MCF 10A (cell line): ENCODE data around the gene OXLD1. TPM values are rescaled to one million over a fixed set of nuclear protein-coding genes. Genes with fewer than 3 reads are reported as not detected.
"Not testable (repeated sequence)": the region's sequence is repeated elsewhere in the genome, so short reads cannot be mapped to it uniquely, and the experiment has no call there.

Experiments used
- BruUV-seq: library from RNA; stranded (reverse); fragments of 400-500 nt; replicated peaks from 2 replicates; lab custom pipeline; 2021; lab: Mats Ljungman, UMichigan
- CTCF ChIA-PET: fragments of 300-600 bp; sonication (Branson Sonifier 250); formaldehyde crosslinking; extraction: SDS; loops from one replicate; lab custom pipeline; 2021; ENCODE audit warnings: antibody characterized with exemption, inconsistent platforms; lab: Yijun Ruan, JAX
- POLR2A ChIA-PET: fragments of 300-600, 350-650 bp; sonication (Branson Sonifier 250); formaldehyde crosslinking; extraction: SDS; loops from one replicate; lab custom pipeline; 2020; ENCODE audit warnings: antibody characterized with exemption, inconsistent platforms; lab: Yijun Ruan, JAX
- DNase-seq: peaks from one replicate; pipeline ENCODE4 v3.0.0-alpha.2; 2018; ENCODE audit not compliant: unreplicated experiment
- H3K27ac Mint-ChIP-seq: one replicate; pipeline ENCODE4 v1.8.0; 2022; ENCODE audit warnings: mild to moderate bottlenecking, low read depth, mixed read lengths; ENCODE audit not compliant: unreplicated experiment
- H3K27me3 Mint-ChIP-seq: one replicate; pipeline ENCODE4 v1.8.0; 2022; ENCODE audit warnings: mixed read lengths; ENCODE audit not compliant: insufficient read depth, unreplicated experiment
- H3K36me3 Mint-ChIP-seq: one replicate; pipeline ENCODE4 v1.8.0; 2022; ENCODE audit warnings: mild to moderate bottlenecking, moderate library complexity, mixed read lengths; ENCODE audit not compliant: insufficient read depth, unreplicated experiment
- H3K4me1 Mint-ChIP-seq: one replicate; pipeline ENCODE4 v1.8.0; 2022; ENCODE audit warnings: mixed read lengths; ENCODE audit not compliant: insufficient read depth, unreplicated experiment
- H3K4me3 Mint-ChIP-seq: one replicate; pipeline ENCODE4 v1.8.0; 2022; ENCODE audit warnings: mild to moderate bottlenecking, moderate library complexity, mixed read lengths; ENCODE audit not compliant: unreplicated experiment
- H3K9me3 Mint-ChIP-seq: one replicate; pipeline ENCODE4 v1.8.0; 2022; ENCODE audit warnings: mixed read lengths; ENCODE audit not compliant: unreplicated experiment
- CTCF ChIP-seq: fragments of 200-600 bp; IDR thresholded peaks from one replicate; pipeline ENCODE4 v1.8.0; 2022; ENCODE audit warnings: antibody characterized with exemption, mild to moderate bottlenecking; ENCODE audit not compliant: unreplicated experiment
- intact Hi-C: fragments of 100-400 bp; cut with micrococcal nuclease; formaldehyde crosslinking; loops from 2 replicates; pipeline ENCODE4 v1.14.1; 2022
- total RNA-seq: library from RNA; stranded (reverse); gene quantifications from 2 replicates; pipeline ENCODE4 v1.2.3, GENCODE V29; 2022

Gene OXLD1
- total RNA-seq, 1 experiment from 2014 or later = 54.8 TPM

GRCh38 chr17:81676906-81677305, 10.5 kb upstream of the OXLD1 start:
- Mint-ChIP-seq H3K27ac (no peak overlapping the region), H3K9me3 (no peaks in the 10 kb centered on the region), H3K36me3 (peaks cover 36% of the 10 kb centered on the region), H3K4me3 (no peak overlapping the region), H3K4me1 (peaks cover 5% of the 10 kb centered on the region), H3K27me3 (no peaks in the 10 kb centered on the region)
- no peak for TF ChIP-seq CTCF
- no TSS peak for BruUV-seq
- ChIA-PET POLR2A (interaction anchor here (0.5 to 2.8 kb wide), 2 partner anchors 11 to 155 kb away, joined by 7 to 10 read pairs; partner anchors contain the start of genes CCDC137 and OXLD1), CTCF (interaction anchor here (0.6 to 1.0 kb wide), 3 partner anchors 28 to 154 kb away, joined by 3 to 5 read pairs (median 3); no protein-coding TSS in a partner anchor)
- no peak for DNase-seq
- intact Hi-C loops = no loop called here

- H3K4me1 Mint-ChIP-seq, H3K27me3 Mint-ChIP-seq, H3K9me3 Mint-ChIP-seq, intact Hi-C loops, BruUV-seq, H3K27ac Mint-ChIP-seq, H3K4me3 Mint-ChIP-seq: not testable (repeated sequence)
- ChIA-PET POLR2A (interaction anchor here (0.8 to 2.8 kb wide), 4 partner anchors 9 to 187 kb away, joined by 3 to 10 read pairs (median 6); partner anchors contain the start of genes CCDC137, MRPL12, NPLOC4 and OXLD1), CTCF (interaction anchor here (1.0 to 1.6 kb wide), 3 partner anchors 10 to 31 kb away, joined by 4 to 8 read pairs (median 5); no protein-coding TSS in a partner anchor)
- H3K36me3 Mint-ChIP-seq = peaks cover 45% of the 10 kb centered on the region
- peak; percentile 30 for DNase-seq
- TF ChIP-seq CTCF = peak; percentile 66
Observed at GRCh38 chr17:81675515-81676221, 9.3 kb upstream of the OXLD1 start.

GRCh38 chr17:81673561-81674258, 7.3 kb upstream of the OXLD1 start:
- intact Hi-C loops = no loop called here
- no peak overlapping the region for H3K27ac Mint-ChIP-seq
- peaks cover 51% of the 10 kb centered on the region for H3K36me3 Mint-ChIP-seq
- H3K4me3 Mint-ChIP-seq = no peak overlapping the region
- peaks cover 5% of the 10 kb centered on the region for H3K4me1 Mint-ChIP-seq
- no peaks in the 10 kb centered on the region for H3K9me3 Mint-ChIP-seq
- TF ChIP-seq CTCF = no peak
- BruUV-seq = TSS peak; percentile 51
- DNase-seq = no peak
- H3K27me3 Mint-ChIP-seq = no peaks in the 10 kb centered on the region
- CTCF ChIA-PET = no interaction called here
- POLR2A ChIA-PET = no interaction called here

GRCh38 chr17:81672954-81673353, 6.5 kb upstream of the OXLD1 start:
- Mint-ChIP-seq H3K36me3 (peaks cover 57% of the 10 kb centered on the region), H3K9me3 (no peaks in the 10 kb centered on the region), H3K4me1 (peaks cover 10% of the 10 kb centered on the region), H3K27ac (no peak overlapping the region), H3K4me3 (no peak overlapping the region), H3K27me3 (no peaks in the 10 kb centered on the region)
- BruUV-seq = no TSS peak
- CTCF ChIA-PET = interaction anchor here (0.6 to 0.9 kb wide), 2 partner anchors 9 to 441 kb away, joined by 3 to 5 read pairs; no protein-coding TSS in a partner anchor
- POLR2A ChIA-PET = no interaction called here
- intact Hi-C loops = no loop called here
- DNase-seq = no peak
- no peak for TF ChIP-seq CTCF
